ENCODE data around the gene INTS11.

The INTS11 gene

GRCh38 chr1:1312450-1313314 lies 11.8 kb downstream of the INTS11 start:
- DNase-seq: no peak

DNA sequence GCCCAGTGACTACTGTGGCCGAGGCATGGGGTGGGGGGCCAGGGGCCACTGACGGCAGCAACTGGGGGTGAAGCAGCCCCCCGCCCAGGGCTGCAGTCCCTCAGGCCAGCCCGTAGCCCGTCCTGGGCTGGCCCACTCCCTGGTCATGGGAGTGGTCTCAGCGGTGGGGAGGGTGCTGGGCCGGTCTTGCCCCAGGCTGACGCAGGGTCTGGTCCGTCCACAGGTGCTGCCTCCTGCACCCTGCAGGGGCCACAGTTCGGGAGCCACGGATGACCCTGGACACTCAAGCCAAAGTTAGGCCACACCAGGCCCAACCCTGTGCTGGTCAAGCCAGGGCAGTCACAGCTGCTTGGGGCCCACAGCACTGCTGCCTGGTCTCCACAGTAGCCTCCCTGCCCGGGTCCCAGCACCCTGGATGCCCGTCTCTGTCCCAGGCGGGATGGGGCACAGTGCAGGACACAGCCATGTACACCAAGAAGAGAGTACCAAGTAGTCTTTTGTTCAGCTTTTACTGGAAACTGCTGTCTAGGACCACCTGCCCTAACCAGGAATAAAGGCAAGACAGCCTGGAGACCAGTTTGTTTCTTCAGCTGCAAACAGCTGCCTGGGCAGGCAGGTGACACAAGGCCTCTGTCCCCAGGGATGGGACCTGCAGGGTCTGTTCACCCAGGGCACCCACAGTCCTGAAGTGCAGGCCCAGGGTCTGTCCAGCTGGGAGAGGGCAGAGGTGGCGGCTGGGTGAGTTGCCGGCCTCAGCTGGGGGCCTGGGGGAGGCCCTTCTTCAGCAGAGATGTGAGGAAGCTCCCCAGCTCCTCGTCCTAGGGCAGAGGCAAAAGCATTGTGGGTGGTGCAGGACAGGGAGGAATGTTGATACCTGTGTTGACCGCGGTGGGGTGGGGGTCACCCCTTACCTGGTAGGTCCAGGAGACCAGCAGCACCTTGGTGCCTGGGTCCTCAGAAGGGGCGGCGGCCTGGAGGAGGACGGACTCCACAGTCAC lies 13.1 kb downstream of the INTS11 start:
- DNase-seq: no peak

DNA sequence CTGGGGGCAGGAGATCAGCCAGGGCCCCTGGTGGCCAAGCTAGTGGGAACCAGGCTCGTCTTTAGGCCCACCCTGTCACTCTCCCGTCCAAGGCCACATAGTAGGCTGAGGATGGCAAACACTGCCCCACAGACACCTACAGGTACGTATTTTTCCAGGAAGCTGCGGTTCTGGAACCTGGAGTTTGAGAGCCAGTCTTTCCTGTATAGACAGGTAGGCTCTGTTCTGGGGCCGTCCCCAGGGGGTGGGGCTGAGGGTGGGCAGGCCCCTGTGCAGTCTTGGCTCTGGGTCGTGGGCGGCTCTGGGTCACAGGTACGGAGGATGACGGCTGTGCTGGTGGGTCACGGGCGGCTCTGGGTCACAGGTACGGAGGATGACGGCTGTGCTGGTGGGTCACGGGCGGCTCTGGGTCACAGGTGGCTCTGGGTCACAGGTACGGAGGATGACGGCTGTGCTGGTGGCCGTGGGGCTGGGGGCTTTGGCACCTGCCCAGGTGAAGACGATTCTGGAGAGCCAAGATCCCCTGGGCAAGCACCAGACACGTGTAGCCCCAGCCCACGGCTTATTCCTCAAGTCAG lies 13.9 kb downstream of the INTS11 start:
- no peak for DNase-seq

- DNase-seq: no peak
These were observed 14.4 kb downstream of the INTS11 start for GRCh38 chr1:1310109-1310385.

DNA sequence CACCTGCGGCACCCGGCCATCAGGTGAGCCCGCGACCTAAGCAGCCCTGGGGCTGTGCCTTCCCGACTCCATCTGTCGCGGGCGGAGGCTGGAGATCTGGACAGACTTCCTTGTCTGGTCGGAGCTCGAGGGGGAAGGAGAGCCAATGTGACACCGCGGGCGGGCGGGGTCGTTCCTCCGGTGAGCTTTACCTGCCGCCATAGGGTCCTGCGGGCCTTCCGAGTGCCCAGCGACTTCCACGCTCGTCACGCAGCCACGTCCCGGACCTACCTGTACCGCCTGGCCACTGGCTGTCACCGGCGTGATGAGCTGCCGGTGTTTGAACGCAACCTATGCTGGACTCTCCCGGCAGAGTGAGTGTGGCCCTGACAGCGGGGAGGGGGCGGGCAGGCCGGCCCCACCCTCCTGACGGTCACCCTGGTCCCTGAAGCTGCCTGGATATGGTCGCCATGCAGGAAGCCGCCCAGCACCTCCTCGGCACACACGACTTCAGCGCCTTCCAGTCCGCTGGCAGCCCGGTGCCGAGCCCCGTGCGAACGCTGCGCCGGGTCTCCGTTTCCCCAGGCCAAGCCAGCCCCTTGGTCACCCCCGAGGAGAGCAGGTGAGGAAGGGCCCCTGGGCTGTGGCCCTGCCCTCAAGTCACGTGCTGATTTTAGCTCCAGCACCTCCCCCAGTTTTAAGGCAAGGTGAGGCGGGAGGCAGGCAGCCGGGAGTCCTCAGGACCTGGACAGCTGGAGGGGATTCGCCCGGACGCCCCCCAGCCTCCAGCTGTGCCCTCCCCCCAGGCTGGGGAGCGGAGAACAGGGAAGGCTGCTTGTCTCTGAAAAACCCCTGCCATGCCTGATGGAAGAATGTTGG lies 15.0 kb downstream of the INTS11 start:
- DNase-seq: no peak

- DNase-seq: no peak
These were observed 15.7 kb downstream of the INTS11 start for GRCh38 chr1:1308756-1309250.

DNA sequence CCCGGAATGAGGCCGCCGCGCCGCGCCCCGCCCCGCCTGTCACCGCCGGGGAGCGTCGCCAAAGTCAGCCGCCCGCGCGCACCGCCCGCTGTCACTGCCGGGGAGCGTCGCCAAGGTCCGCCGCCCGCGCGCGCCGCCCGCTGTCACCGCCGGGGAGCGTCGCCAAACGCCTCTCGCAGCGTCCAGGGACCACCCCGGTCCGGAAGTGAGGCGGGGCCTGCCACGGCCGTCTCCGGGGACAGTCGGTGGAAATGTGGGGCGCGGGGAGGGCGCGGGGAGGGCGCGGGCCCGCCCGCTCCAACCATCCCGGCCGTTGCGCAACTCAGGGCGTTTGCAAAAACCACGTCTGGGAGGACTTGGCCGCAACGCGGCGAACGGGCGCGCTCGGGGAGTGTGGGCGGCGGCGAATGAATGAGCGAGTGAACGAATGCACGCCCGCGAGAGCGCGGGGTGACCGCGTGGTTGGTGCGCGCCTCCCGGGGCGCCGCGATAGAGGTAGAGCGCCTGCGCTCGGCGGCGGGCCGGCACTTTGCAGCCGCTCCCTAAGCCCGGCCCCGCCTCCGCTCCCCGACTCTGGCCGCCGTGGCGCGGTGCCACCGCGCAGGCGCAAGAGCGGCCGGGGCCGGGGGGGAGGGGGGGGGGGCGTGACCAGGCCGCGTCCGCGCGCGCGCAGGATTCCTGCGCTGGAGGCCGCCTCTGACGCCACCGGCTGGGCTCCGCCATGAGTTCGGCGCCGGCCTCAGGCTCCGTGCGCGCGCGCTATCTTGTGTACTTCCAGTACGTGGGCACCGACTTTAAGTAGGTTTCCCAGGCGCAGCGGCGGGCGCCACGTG lies 16.3 kb downstream of the INTS11 start, which contains the start of the genes ACAP3 and PUSL1:
Gene ACAP3, minus strand, starts transcription at position 8 of the 833 bp plus-strand sequence. CDS start 115 bp downstream, outside the sequence.
Gene PUSL1, plus strand, starts transcription at position 675 of the 833 bp plus-strand sequence. Its CDS starts 47 bp downstream, at position 722.
- peak; percentile 94 for DNase-seq

GRCh38 chr1:1307261-1307922 lies 17.1 kb downstream of the INTS11 start:
- DNase-seq: no peak

GRCh38 chr1:1306661-1307260 lies 17.7 kb downstream of the INTS11 start:
- DNase-seq: no peak

- DNase-seq: no peak
These were observed 18.3 kb downstream of the INTS11 start for GRCh38 chr1:1306070-1306660.

GRCh38 chr1:1305300-1306069 lies 19.0 kb downstream of the INTS11 start:
- DNase-seq: peak; percentile 71

GRCh38 chr1:1304331-1305299 lies 19.8 kb downstream of the INTS11 start:
- peak; percentile 70 for DNase-seq

DNA sequence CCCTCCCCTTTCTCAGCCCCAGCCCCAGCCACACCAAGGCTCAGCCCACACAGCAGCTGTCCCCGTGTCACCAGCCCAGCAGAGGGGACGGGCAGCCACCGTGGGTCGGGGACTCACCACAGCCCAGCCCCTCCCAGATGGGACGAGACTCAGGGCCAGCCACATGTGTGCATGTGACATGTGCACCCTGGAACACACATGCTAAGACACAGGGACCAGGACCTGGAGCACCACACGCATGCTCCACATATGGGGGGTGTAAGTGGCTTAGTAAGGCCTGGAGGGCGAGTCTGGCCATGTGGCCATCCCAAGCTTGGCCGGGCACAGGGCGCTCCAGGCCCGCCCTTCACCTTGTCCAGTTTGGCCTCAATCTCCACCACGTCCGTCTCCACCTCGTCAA lies 20.7 kb downstream of the INTS11 start:
- no peak for DNase-seq

- no peak for DNase-seq
These were observed 21.4 kb downstream of the INTS11 start for GRCh38 chr1:1302951-1303509.

DNA sequence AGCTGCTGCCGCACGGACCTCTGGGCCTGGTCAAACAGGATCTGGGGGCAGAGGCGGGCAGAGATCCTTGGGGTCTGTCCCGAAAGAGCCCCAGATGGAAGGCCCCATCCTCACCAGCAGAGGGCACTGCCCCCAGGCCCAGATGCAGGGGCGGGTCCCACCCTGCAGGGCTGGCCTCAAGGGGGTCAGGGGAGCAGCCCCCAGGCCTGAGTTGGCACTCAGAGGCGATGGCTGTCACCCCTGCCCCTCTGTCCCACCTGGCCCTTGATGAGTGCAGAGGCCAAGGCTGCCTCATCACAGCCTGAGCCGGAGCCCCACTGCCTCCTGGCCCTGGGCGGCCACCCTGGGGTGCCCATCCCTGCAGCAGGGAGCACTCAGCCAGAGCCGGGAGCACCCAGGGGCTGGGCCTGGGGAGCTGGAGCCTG lies 22.4 kb downstream of the INTS11 start:
- no peak for DNase-seq

DNA sequence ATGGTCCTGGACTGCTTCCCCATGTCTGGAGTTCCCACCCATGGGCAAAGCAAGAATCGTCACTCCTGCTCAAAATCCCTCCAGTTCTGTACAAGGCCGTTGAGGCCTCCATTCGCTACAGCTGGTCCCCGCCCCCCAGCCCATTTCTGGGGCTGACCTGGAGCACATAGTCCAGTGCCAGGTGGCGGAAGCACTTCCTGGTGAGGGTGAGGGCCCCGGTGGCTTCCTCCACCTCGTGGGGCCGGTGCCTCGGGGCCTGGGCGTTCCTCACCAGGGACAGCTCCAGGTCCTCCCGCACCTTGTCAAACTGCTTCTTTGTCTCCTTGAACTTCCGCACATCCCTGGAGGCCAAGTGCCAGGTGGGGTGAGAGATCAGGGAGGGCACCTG lies 24.1 kb downstream of the INTS11 start:
- no peak for DNase-seq

DNA sequence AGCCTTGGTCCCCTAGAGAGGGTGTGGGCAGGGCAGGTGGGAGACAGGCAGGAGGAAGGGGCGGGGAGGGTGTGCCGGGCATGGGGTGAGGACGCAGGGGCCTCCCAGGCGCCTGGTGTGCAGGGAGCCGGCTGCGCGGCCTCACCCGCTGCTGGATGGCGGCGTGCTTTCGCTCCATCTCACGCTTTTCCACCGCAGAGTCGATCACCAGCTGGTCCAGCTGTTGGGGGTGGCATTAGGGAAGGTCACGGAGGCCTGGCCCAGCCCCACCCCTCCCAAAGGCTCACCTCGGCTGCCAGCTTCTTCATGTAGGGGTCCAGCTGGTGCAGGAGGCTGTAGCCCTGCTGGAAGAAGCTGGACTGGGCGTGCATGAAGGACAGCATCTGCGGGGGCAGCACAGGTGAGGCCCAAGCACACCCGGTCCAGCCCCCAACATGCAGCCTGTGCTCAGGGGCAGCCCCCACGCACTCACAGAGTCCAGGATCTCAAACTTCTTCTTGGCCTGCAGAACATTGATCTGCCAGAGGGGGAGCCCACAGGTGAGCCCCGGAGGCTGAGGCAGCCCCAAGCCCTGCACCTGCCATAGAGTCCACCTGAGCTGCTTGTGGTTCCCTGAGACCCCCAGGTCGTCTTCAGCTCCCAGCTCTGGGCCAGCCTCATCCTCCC lies 24.6 kb downstream of the INTS11 start:
- DNase-seq: no peak

Data from right forelimb (tissue), 1 donor.